IMR-90 (cell line): ENCODE data around the gene CLCN4. TPM values are rescaled to one million over a fixed set of nuclear protein-coding genes. Genes with fewer than 3 reads are reported as not detected.

Experiments used
- ATAC-seq: fragments of 200-7000 bp; cut with Tn5 transposase; 2 replicates; pipeline ENCODE4 v1.9.1; 2020; ENCODE audit warnings: low read depth, mild to moderate bottlenecking, moderate library complexity
- BruUV-seq: library from RNA; stranded (reverse); fragments of 400-500 nt; replicated peaks from 2 replicates; lab custom pipeline; 2021; lab: Mats Ljungman, UMichigan
- CTCF ChIA-PET: fragments of 300-600 bp; formaldehyde crosslinking; extraction: SDS; loops from one replicate; lab custom pipeline; 2021; ENCODE audit warnings: antibody characterized with exemption; lab: Yijun Ruan, JAX
- POLR2A ChIA-PET: fragments of 300-600 bp; sonication (Branson Sonifier 250); formaldehyde crosslinking; loops from one replicate; lab custom pipeline; 2022; ENCODE audit warnings: antibody characterized with exemption; ENCODE audit not compliant: unreplicated experiment; lab: Charles Lee
- DNase-seq: peaks from one replicate; pipeline ENCODE4 v3.0.0; 2013
- H2AFZ ChIP-seq: replicated peaks from 2 replicates; pipeline ENCODE3; 2013; ENCODE audit warnings: low read length, mild to moderate bottlenecking; ENCODE audit not compliant: poor library complexity
- H2AK5ac ChIP-seq: 2 replicates; pipeline ENCODE4 v1.6.1; 2013; ENCODE audit warnings: low read depth, low read length, inconsistent platforms
- H2AK9ac ChIP-seq: replicated peaks from 2 replicates; pipeline ENCODE3; 2013; ENCODE audit warnings: mild to moderate bottlenecking, low read depth, low read length, moderate library complexity; ENCODE audit not compliant: poor library complexity
- H2BK120ac ChIP-seq: 2 replicates; pipeline ENCODE4 v1.6.1; 2013; ENCODE audit warnings: low read depth, low read length, inconsistent platforms
- H2BK15ac ChIP-seq: 3 replicates; pipeline ENCODE4 v1.6.1; 2013; ENCODE audit warnings: low read depth, low read length, inconsistent platforms
- H2BK20ac ChIP-seq: 2 replicates; pipeline ENCODE4 v1.6.1; 2013; ENCODE audit warnings: low read depth, mild to moderate bottlenecking, inconsistent platforms, low read length, moderate library complexity
- H2BK5ac ChIP-seq: 2 replicates; pipeline ENCODE4 v1.6.1; 2013; ENCODE audit warnings: mild to moderate bottlenecking, low read depth, low read length, inconsistent platforms; ENCODE audit not compliant: poor library complexity, severe bottlenecking
- H3K14ac ChIP-seq: replicated peaks from 2 replicates; pipeline ENCODE4 v1.6.1; 2013; ENCODE audit warnings: low read depth, low read length, inconsistent platforms
- H3K18ac ChIP-seq: 2 replicates; pipeline ENCODE4 v1.6.1; 2013; ENCODE audit warnings: low read depth, low read length, control low read depth
- H3K23ac ChIP-seq: 2 replicates; pipeline ENCODE4 v1.6.1; 2013; ENCODE audit warnings: low read depth, low read length, inconsistent platforms
- H3K27ac ChIP-seq: 2 replicates; pipeline ENCODE4 v1.5.1; 2013; ENCODE audit warnings: mild to moderate bottlenecking, control low read depth, low read length; ENCODE audit not compliant: insufficient read depth
- H3K27me3 ChIP-seq: 2 replicates; pipeline ENCODE4 v1.6.1; 2013; ENCODE audit warnings: low read length; ENCODE audit not compliant: control insufficient read depth, insufficient read depth
- H3K36me3 ChIP-seq: 2 replicates; pipeline ENCODE4 v1.6.1; 2013; ENCODE audit warnings: low read length, mixed read lengths; ENCODE audit not compliant: control insufficient read depth, insufficient read depth
- H3K4ac ChIP-seq: 2 replicates; pipeline ENCODE4 v1.6.1; 2013; ENCODE audit warnings: low read depth, low read length, inconsistent platforms
- H3K4me1 ChIP-seq: 2 replicates; pipeline ENCODE4 v1.6.1; 2013; ENCODE audit warnings: low read length, mixed read lengths; ENCODE audit not compliant: control insufficient read depth, insufficient read depth
- H3K4me2 ChIP-seq: 2 replicates; pipeline ENCODE4 v1.6.1; 2013; ENCODE audit warnings: low read depth, mild to moderate bottlenecking, control low read depth, low read length, moderate library complexity
- H3K4me3 ChIP-seq: 2 replicates; pipeline ENCODE4 v1.5.1; 2013; ENCODE audit warnings: low read depth, mild to moderate bottlenecking, control low read depth, low read length, moderate library complexity; ENCODE audit not compliant: insufficient read depth
- H3K56ac ChIP-seq: 2 replicates; pipeline ENCODE4 v1.6.1; 2013; ENCODE audit warnings: low read length, inconsistent platforms; ENCODE audit not compliant: insufficient read depth; ENCODE audit errors: extremely low read depth
- H3K79me1 ChIP-seq, 2 experiments: 2 replicates each; pipeline ENCODE4 v1.6.1; 2013; ENCODE audit warnings: low read length in 2 of 2, inconsistent platforms in 1 of 2, low read depth in 1 of 2
- H3K9ac ChIP-seq: 2 replicates; pipeline ENCODE4 v1.6.1; 2013; ENCODE audit warnings: low read depth, low read length, control low read depth
- H3K9me1 ChIP-seq: 2 replicates; pipeline ENCODE4 v1.6.1; 2013; ENCODE audit warnings: low read length, inconsistent platforms; ENCODE audit not compliant: insufficient read depth
- H3K9me3 ChIP-seq: 2 replicates; pipeline ENCODE4 v1.6.1; 2013; ENCODE audit warnings: low read length; ENCODE audit not compliant: control insufficient read depth, insufficient read depth
- H4K20me1 ChIP-seq: 2 replicates; pipeline ENCODE4 v1.6.1; 2013; ENCODE audit warnings: low read length, inconsistent platforms; ENCODE audit not compliant: insufficient read depth
- H4K5ac ChIP-seq: 2 replicates; pipeline ENCODE4 v1.6.1; 2013; ENCODE audit warnings: mild to moderate bottlenecking, low read depth, low read length, control low read depth
- H4K8ac ChIP-seq, 2 experiments: 2 replicates each; pipeline ENCODE4 v1.6.1; 2013; ENCODE audit warnings: low read depth in 2 of 2, low read length in 2 of 2, control low read depth in 1 of 2, inconsistent platforms in 1 of 2
- H4K91ac ChIP-seq: 2 replicates; pipeline ENCODE4 v1.6.1; 2013; ENCODE audit warnings: low read depth, low read length, inconsistent platforms; ENCODE audit not compliant: insufficient read depth
- MAFK ChIP-seq: IDR thresholded peaks from 2 replicates; pipeline ENCODE4 v1.6.1; 2012; ENCODE audit warnings: low read depth, low read length, improper control_type of control experiment
- MAZ ChIP-seq: IDR thresholded peaks from 2 replicates; pipeline ENCODE4 v1.6.1; 2012; ENCODE audit warnings: low read depth, mild to moderate bottlenecking, low read length, improper control_type of control experiment, moderate library complexity, borderline replicate concordance
- WGBS, 2 experiments: methylation state at CpG; one replicate each; pipeline versions ENCODE4 v1.1.5 to v1.1.7; 2013; ENCODE audit warnings: missing lambda C conversion rate in 2 of 2; ENCODE audit not compliant: insufficient read length in 1 of 2; ENCODE audit errors: extremely low coverage in 2 of 2; 5-methylcytosine and 5-hydroxymethylcytosine counted together
- dilution Hi-C: fragments of 300-500 bp; cut with HindIII; formaldehyde crosslinking; loops from one replicate; pipeline ENCODE4 v1.14.3; 2018; ENCODE audit warnings: low sequenced_read_pairs; ENCODE audit not compliant: unreplicated experiment
- in situ Hi-C: fragments of 300-500 bp; cut with MboI; formaldehyde crosslinking; loops from 3 replicates; pipeline ENCODE4 v1.14.3; 2019; ENCODE audit warnings: low sequenced_read_pairs, inconsistent platforms, mixed read lengths
- intact Hi-C: fragments of 100-400 bp; cut with micrococcal nuclease; formaldehyde crosslinking; loops from 2 replicates; pipeline ENCODE4 v1.10.0; 2022
- polyA plus RNA-seq, 3 experiments: library from polyadenylated mRNA; depleted of rRNA; stranded (reverse); fragments of >200 nt; gene quantifications; 2 replicates each; pipeline ENCODE4 v1.2.3, GENCODE V29; 2012; ENCODE audit warnings: low replicate concordance in 1 of 3
- total RNA-seq: library from RNA; depleted of rRNA; stranded (reverse); fragments of >200 nt; gene quantifications from 2 replicates; pipeline ENCODE4 v1.2.3, GENCODE V29; 2012

CLCN4 gene
- total and polyA plus RNA-seq, 2 of the 4 experiments (the other 2 are of a cell fraction): 2.2 to 4.5 TPM

GRCh38 chrX:10233696-10234095 is 76.9 kb downstream of the CLCN4 start:
- peak; percentile 39 for DNase-seq
- in situ Hi-C loops: no loop called here

More at GRCh38 chrX:10233696-10234095, 76.9 kb downstream of the CLCN4 start:
- no peaks in the 10 kb centered on the region for H3K27me3 ChIP-seq
- no peak for ATAC-seq
- WGBS, 2 experiments: no CpG with 5 or more reads among the region's 6 CpGs
- no peak overlapping the region for H2AFZ ChIP-seq
- no peak overlapping the region for H4K8ac ChIP-seq
- H3K27ac ChIP-seq: no peak overlapping the region
- no peak overlapping the region for H4K5ac ChIP-seq
- TF ChIP-seq MAFK (peak; percentile 43; the same call in 1 of the 2 replicates), MAZ (no peak)
- H3K36me3 ChIP-seq: no peaks in the 10 kb centered on the region
- H3K56ac ChIP-seq: no peak overlapping the region
- H2BK5ac ChIP-seq: no peak overlapping the region
- BruUV-seq: no TSS peak
- no peak overlapping the region for H2BK15ac ChIP-seq
- H3K4me1 ChIP-seq: peaks cover 6% of the 10 kb centered on the region; the same call in 1 of the 2 replicates
- no peak overlapping the region for H3K4me3 ChIP-seq
- no peaks in the 10 kb centered on the region for H4K20me1 ChIP-seq
- H3K14ac ChIP-seq: no peak overlapping the region
- H2AK5ac ChIP-seq: no peak overlapping the region
- no peak overlapping the region for H3K4me2 ChIP-seq
- H3K9ac ChIP-seq: no peak overlapping the region
- no peak overlapping the region for H2BK20ac ChIP-seq
- H2AK9ac ChIP-seq: no peak overlapping the region
- no peak overlapping the region for H4K91ac ChIP-seq
- no peak overlapping the region for H2BK120ac ChIP-seq
- H3K23ac ChIP-seq: no peak overlapping the region
- H3K79me1 ChIP-seq: no peaks in the 10 kb centered on the region
- intact Hi-C loops (no loop called here), dilution Hi-C loops (no loop called here)
- H3K9me3 ChIP-seq: no peaks in the 10 kb centered on the region
- ChIA-PET CTCF (interaction anchor here (0.6 kb wide), 1 partner anchor 299 kb away, joined by 3 read pairs; no protein-coding TSS in a partner anchor), POLR2A (no interaction called here)
- H3K4ac ChIP-seq: no peak overlapping the region
- no peaks in the 10 kb centered on the region for H3K9me1 ChIP-seq
- no peak overlapping the region for H3K18ac ChIP-seq
